ENCODE results near the gene ALKBH7.
A peak's percentile ranks its signal among the peaks of the same experiment; 100 is the strongest.
"Not testable (repeated sequence)": the region's sequence is repeated elsewhere in the genome, so short reads cannot be mapped to it uniquely, and the experiment has no call there.

The ALKBH7 gene, protein sequence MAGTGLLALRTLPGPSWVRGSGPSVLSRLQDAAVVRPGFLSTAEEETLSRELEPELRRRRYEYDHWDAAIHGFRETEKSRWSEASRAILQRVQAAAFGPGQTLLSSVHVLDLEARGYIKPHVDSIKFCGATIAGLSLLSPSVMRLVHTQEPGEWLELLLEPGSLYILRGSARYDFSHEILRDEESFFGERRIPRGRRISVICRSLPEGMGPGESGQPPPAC

DNA sequence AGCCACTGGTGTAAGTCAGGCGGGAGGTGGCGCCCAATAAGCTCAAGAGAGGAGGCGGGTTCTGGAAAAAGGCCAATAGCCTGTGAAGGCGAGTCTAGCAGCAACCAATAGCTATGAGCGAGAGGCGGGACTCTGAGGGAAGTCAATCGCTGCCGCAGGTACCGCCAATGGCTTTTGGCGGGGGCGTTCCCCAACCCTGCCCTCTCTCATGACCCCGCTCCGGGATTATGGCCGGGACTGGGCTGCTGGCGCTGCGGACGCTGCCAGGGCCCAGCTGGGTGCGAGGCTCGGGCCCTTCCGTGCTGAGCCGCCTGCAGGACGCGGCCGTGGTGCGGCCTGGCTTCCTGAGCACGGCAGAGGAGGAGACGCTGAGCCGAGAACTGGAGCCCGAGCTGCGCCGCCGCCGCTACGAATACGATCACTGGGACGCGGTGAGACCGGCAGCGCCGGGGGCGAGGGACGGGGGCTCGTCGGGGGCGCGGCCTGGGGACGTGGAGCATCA is at the start of gene ALKBH7:
TSS of gene ALKBH7 (plus strand) at position 201 of the 502 bp plus-strand sequence. CDS start at position 228, 27 bp downstream.
- DNase-seq = peak; percentile 98

DNA sequence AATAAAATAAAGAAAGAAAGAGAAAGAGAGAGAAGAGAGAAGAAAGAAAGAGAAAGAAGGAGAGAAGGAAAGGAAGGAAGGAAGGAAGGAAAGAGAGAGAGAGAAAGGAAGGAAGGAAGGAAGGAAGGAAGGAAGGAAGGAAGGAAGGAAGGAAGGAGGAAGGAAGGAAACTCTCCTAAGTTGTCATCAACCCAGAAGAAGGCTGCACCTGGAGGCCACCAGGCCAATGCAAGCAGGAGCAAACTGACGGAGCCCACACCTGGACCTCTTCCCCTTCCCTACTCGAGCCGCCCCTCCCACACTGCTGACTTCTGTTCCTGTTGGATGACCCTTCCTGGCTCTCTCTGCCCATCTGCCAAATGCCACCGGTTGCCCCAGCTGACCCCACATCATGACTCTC is 47.8 kb upstream of the ALKBH7 start:
- no peak for DNase-seq

DNA sequence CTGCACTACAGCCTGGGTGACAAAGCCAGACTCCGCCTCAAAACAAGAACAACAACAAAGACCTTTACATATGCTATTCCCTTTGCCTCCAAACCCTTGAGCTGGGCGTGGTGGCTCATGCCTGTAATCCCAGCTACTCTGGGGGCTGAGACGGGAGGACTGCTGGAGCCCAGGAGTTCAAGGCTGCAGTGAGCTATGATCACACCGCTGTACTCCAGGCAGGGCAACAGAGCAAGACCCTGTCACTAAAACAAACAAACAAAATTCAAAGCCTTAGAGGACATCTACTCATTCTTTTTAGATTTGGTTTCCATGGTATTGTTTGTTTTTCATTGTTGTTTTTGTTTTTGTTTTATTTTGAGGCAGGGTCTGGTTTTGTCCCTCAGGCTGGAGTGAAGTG is 47.0 kb upstream of the ALKBH7 start:
- DNase-seq = no peak

DNA sequence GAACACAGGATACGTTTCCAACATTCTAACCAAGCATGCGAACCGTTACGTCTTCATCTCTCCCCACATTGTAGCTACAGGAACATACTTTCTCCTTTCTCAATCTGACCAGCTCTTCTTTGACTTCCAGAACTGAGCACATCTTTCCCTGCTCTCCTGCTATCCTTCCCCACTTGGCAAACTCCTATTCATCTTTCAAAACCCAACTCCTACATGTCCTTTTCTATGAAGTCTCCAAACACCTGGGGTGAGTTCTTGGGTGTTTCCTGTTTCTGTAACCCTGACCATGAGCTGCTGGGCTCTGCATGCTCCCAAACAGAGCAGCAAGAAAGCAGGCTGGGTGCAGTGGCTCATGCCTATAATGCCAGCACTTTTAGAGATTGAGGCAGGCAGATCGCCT is 45.8 kb upstream of the ALKBH7 start:
- no peak for DNase-seq

DNA sequence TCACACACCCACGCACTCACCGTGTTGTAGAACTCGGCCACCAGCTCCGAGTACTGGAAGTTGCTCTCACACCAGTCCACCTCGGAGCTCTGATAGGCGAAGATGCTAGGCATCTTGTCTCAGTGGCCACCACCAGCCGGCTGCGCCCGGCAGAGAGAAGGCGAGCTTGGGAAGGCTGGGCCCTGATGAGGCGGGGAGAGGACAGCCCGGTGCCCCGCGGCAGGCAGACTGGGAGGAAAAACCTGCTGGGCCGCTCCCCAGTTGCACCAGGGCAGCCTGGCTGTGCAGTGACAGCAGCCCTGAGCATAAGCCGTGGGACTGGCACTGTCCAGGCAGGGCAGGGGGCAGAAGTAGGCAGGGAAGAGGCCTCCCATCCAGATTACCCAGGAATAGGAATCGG is 39.2 kb upstream of the ALKBH7 start, which contains the start of gene ACER1:
TSS of gene ACER1 (minus strand) at position 174 of the 400 bp plus-strand sequence. CDS start at position 113, 61 bp downstream.
- no peak for DNase-seq

GRCh38 chr19:6334490-6335285 is 37.9 kb upstream of the ALKBH7 start:
- DNase-seq = no peak

GRCh38 chr19:6340493-6341201 is 31.9 kb upstream of the ALKBH7 start:
- peak; percentile 15 for DNase-seq

GRCh38 chr19:6343462-6343861 is 29.1 kb upstream of the ALKBH7 start:
- no peak for DNase-seq

GRCh38 chr19:6349271-6349670 is 23.3 kb upstream of the ALKBH7 start:
- not testable (repeated sequence) for DNase-seq

DNA sequence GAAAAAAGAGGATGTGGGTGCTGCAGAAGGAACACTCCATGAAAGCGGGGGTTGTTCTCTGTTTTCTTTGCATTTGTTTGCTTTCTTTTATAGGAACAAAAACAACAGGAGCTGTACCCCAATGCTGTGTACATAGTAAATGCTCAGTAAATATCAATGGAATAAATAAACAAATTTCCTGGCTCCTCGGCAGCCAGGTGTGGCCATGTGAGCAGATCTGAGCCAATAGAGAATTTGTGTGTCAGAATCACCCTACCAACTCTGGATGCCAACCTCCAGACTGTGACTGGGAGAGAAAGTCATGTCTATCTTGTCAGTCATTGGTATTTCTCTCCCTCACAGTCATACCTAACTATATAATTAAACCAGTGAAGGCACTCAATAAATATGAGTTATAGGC is 21.9 kb upstream of the ALKBH7 start:
- no peak for DNase-seq

DNA sequence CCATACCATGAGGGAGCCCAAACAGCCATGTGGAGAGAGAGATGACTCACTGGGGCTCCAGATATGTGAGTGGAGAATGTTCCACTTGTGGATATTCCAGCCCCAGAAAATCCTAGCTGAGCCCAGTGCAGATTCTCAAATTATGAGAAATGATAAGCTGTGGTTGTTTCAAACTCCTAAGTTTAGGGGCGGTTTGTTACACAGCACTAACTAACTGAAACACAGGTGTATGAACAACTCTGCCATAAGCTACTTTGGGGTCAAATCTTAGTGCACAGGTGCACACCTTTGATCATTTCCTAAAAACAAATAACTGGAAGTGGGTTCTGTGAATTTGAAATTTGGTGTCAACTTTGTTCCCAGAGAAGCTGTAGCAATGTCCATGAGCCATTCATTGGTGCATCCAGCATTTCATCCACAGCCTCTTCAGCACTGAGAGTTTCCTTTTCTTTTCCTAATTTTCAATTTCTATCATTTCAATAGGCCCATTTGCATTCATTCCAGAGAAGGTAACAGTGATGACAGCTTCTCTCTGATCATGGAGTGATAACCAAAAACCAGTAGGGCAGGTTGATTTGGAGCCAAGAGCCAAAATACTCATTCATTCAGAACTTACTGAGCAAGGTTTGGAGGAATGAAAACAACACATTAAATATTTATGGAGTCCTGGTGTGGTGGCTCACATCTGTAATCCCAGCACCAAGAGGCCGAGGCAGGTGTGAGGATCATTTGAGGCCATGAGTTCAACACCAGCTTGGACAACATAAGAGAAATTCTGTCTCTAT is 20.0 kb upstream of the ALKBH7 start:
- no peak for DNase-seq

GRCh38 chr19:6354098-6354674 is 18.4 kb upstream of the ALKBH7 start:
- no peak for DNase-seq

GRCh38 chr19:6355321-6356040 is 17.1 kb upstream of the ALKBH7 start:
- not testable (repeated sequence) for DNase-seq

- DNase-seq = no peak
These were observed 15.4 kb upstream of the ALKBH7 start for GRCh38 chr19:6357174-6357573.

GRCh38 chr19:6358003-6358402 is 14.6 kb upstream of the ALKBH7 start:
- no peak for DNase-seq

DNA sequence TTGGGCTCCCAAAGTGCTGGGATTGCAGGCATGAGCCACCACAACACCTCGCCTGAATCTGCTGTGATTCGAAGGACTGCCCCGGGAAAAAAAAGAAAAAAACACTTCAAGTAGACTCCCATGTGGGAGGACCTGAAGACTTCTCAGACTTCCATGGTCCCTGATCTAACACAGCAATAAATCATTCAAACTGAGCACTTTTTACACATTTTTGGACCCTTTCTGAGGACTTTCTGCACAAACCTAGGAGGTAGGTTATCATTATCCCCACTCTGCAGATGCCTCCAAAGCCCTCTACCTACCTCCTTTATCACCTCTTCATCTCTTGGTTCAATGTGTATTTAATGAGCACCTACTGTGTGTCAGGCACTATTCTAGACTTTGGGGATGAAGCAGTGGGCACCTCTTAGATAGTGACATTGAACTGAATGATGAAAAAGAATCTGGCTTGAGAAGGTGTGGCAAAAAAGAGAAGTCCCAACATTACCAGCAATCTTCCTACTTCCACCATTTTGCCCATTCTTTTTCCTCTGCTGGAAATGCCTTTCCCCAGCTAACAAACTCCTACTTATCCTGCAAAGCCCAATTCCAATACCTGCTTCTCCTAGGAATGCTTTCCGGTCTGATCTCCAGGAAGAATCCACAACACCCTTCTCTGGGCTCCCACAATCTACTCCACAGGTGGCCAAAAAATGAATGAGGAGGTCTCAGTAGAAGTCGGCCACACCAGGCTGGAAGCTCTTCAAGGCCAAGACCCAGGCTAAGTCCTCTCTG is 12.8 kb upstream of the ALKBH7 start:
- DNase-seq = no peak

DNA sequence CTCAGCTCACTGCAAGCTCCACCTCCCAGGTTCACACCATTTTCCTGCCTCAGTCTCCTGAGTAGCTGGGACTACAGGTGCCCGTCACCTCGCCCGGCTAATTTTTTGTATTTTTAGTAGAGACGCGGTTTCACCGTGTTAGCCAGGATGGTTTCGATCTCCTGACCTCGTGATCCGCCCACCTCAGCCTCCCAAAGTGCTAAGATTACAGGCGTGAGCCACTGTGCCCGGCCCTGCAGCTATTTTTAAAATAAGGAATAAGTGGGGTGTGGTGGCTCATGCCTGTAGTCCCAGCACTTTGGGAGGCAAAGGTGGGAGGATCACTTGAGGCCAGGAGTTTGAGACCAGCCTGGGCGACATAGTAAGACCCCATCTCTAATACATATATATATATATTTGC is 12.1 kb upstream of the ALKBH7 start:
- DNase-seq = not testable (repeated sequence)

DNA sequence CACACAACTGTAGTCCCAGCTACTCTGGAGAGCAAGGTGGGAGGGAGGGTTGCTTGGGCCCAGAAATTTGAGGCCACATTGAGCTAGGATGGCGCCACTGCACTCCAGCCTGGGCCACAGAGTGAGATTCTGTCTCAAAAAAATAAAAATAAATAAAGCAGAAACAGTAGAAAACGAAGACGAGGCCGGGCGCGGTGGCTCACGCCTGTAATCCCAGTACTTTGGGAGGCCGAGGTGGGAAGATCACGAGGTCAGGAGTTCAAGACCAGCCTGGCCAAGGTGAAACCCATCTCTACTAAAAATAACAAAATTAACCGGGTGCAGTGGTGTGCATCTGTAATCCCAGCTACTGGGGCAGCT is 11.8 kb upstream of the ALKBH7 start:
- not testable (repeated sequence) for DNase-seq

- DNase-seq = no peak
These were observed 10.6 kb upstream of the ALKBH7 start for GRCh38 chr19:6362027-6362350.

DNA sequence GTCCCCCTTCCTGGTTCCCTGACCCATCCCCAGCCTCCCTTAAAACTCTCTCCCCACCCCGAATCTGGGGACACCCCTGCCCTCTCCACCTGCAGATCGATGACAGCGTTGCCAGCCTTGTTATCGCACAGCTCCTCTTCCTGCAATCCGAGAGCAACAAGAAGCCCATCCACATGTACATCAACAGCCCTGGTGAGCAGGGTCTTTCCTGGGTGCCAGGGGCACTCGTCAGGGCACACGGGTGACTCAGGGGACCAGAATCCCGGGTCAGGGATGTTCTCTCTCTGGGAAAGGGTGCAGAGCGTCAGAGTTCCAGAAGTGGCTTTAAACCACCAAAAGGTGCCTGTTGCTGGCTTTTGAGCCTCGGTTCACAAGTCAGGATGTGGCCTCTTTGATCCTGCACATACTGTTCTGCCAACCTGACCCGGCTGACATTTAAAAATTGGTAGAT is 10.2 kb upstream of the ALKBH7 start:
- DNase-seq = peak; percentile 47

DNA sequence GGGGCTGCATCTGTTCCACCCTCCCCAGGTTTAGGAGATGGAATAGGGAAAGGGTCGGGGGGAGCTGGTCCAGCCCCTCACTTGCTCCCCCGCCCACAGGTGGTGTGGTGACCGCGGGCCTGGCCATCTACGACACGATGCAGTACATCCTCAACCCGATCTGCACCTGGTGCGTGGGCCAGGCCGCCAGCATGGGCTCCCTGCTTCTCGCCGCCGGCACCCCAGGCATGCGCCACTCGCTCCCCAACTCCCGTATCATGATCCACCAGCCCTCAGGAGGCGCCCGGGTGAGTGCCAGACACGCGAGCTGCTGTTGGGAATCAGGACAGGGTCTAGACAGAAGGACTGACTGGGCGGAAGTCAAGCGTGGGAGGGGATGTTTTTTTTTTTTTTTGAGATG is 8.2 kb upstream of the ALKBH7 start:
- no peak for DNase-seq
